ENCODE data around the gene HCFC1R1.
A peak's percentile ranks its signal among the peaks of the same experiment; 100 is the strongest.

Gene HCFC1R1

GRCh38 chr16:3013491-3013951, 10.2 kb downstream of the HCFC1R1 start:
- Histone ChIP-seq H3K27me3 (ENCODE audit: control insufficient read depth, insufficient read depth, low read length) (no peaks in the 10 kb centered on the region), H3K9ac (no peak overlapping the region), H3K4me2 (ENCODE audit: low read length) (no peak overlapping the region), H3K9me3 (ENCODE audit: control insufficient read depth, low read length) (no peaks in the 10 kb centered on the region), H3K79me2 (peaks cover 4% of the 10 kb centered on the region), H3K4me3 (ENCODE audit: low read depth, low read length) (no peak overlapping the region), H2AFZ (no peak overlapping the region), H3K4me1 (peaks cover 44% of the 10 kb centered on the region), H3K27ac (peak overlapping the region; percentile 98), H3K36me3 (ENCODE audit: control insufficient read depth, insufficient read depth, low read length) (no peaks in the 10 kb centered on the region)
- TF ChIP-seq CTCF (IDR thresholded peaks at IDR 0.05): no peak

GRCh38 chr16:3012828-3013420, 10.8 kb downstream of the HCFC1R1 start, which contains the start of gene CLDN9:
Gene CLDN9, plus strand, starts transcription at chr16:3012923. Its CDS starts 440 bp downstream, at chr16:3013363.
- Histone ChIP-seq H3K79me2 (peaks cover 5% of the 10 kb centered on the region), H3K9me3 (ENCODE audit: control insufficient read depth, low read length) (no peaks in the 10 kb centered on the region), H3K9ac (no peak within 1 kb of the TSS), H3K4me1 (peaks cover 43% of the 10 kb centered on the region), H3K27ac (peak within 1 kb of the TSS; percentile 98), H3K4me2 (ENCODE audit: low read length) (peak within 1 kb of the TSS; percentile 69), H3K36me3 (ENCODE audit: control insufficient read depth, insufficient read depth, low read length) (no peaks in the 10 kb centered on the region), H3K4me3 (ENCODE audit: low read depth, low read length) (peak within 1 kb of the TSS; percentile 27), H2AFZ (peak within 1 kb of the TSS; percentile 83), H3K27me3 (ENCODE audit: control insufficient read depth, insufficient read depth, low read length) (no peaks in the 10 kb centered on the region)
- peak; percentile 39 for TF ChIP-seq CTCF (IDR thresholded peaks at IDR 0.05)

- peak overlapping the region; percentile 69 for H3K4me2 ChIP-seq (ENCODE audit: low read length)
- H3K9me3 ChIP-seq (ENCODE audit: control insufficient read depth, low read length): no peaks in the 10 kb centered on the region
- no peak overlapping the region for H3K9ac ChIP-seq
- peaks cover 43% of the 10 kb centered on the region for H3K4me1 ChIP-seq
- no peaks in the 10 kb centered on the region for H3K27me3 ChIP-seq (ENCODE audit: control insufficient read depth, insufficient read depth, low read length)
- TF ChIP-seq CTCF (IDR thresholded peaks at IDR 0.05): no peak
- peak overlapping the region; percentile 98 for H3K27ac ChIP-seq
- peaks cover 5% of the 10 kb centered on the region for H3K79me2 ChIP-seq
- peak overlapping the region; percentile 27 for H3K4me3 ChIP-seq (ENCODE audit: low read depth, low read length)
- no peaks in the 10 kb centered on the region for H3K36me3 ChIP-seq (ENCODE audit: control insufficient read depth, insufficient read depth, low read length)
- peak overlapping the region; percentile 83 for H2AFZ ChIP-seq
Measured at GRCh38 chr16:3012246-3012645, 11.5 kb downstream of the HCFC1R1 start.

GRCh38 chr16:3010510-3010909, 13.2 kb downstream of the HCFC1R1 start:
- no peaks in the 10 kb centered on the region for H3K36me3 ChIP-seq (ENCODE audit: control insufficient read depth, insufficient read depth, low read length)
- no peaks in the 10 kb centered on the region for H3K9me3 ChIP-seq (ENCODE audit: control insufficient read depth, low read length)
- peak overlapping the region; percentile 71 for H3K4me2 ChIP-seq (ENCODE audit: low read length)
- H3K79me2 ChIP-seq: peaks cover 5% of the 10 kb centered on the region
- no peak for TF ChIP-seq CTCF (IDR thresholded peaks at IDR 0.05)
- H3K27me3 ChIP-seq (ENCODE audit: control insufficient read depth, insufficient read depth, low read length): no peaks in the 10 kb centered on the region
- H3K27ac ChIP-seq: peak overlapping the region; percentile 98
- H3K4me3 ChIP-seq (ENCODE audit: low read depth, low read length): no peak overlapping the region
- peaks cover 46% of the 10 kb centered on the region for H3K4me1 ChIP-seq
- no peak overlapping the region for H3K9ac ChIP-seq
- H2AFZ ChIP-seq: peak overlapping the region; percentile 93
